BLaER1 (cell line): Measurements from ENCODE around the gene FAM161A.
"Not testable (repeated sequence)": the region's sequence is repeated elsewhere in the genome, so short reads cannot be mapped to it uniquely, and the experiment has no call there.

Experiments
- H3K27ac ChIP-seq: shearing (Covaris generic); formaldehyde crosslinking; 2 replicates; pipeline ENCODE4 v1.8.1; 2022
- H3K27me3 ChIP-seq: shearing (Covaris generic); formaldehyde crosslinking; 2 replicates; pipeline ENCODE4 v1.8.1; 2022
- H3K36me3 ChIP-seq: shearing (Covaris generic); formaldehyde crosslinking; 2 replicates; pipeline ENCODE4 v1.8.1; 2022
- H3K4me1 ChIP-seq: shearing (Covaris generic); formaldehyde crosslinking; 2 replicates; pipeline ENCODE4 v1.8.1; 2022
- H3K4me2 ChIP-seq: shearing (Covaris generic); formaldehyde crosslinking; 2 replicates; pipeline ENCODE4 v1.8.1; 2022
- H3K4me3 ChIP-seq: shearing (Covaris generic); formaldehyde crosslinking; 2 replicates; pipeline ENCODE4 v1.8.1; 2022
- H3K9ac ChIP-seq: shearing (Covaris generic); formaldehyde crosslinking; 2 replicates; pipeline ENCODE4 v1.8.1; 2022
- H3K9me3 ChIP-seq: shearing (Covaris generic); formaldehyde crosslinking; 2 replicates; pipeline ENCODE4 v1.8.1; 2022
- H4K20me1 ChIP-seq: shearing (Covaris generic); formaldehyde crosslinking; 2 replicates; pipeline ENCODE4 v1.8.1; 2022
- Cebpa-rat ChIP-seq: shearing (Covaris generic); IDR thresholded peaks from 2 replicates; pipeline ENCODE4 v1.8.1; 2022

The FAM161A gene

GRCh38 chr2:61841286-61841685, 12.6 kb downstream of the FAM161A start:
- Histone ChIP-seq H3K36me3 (peaks cover 11% of the 10 kb centered on the region; the same call in 1 of the 2 replicates), H3K4me2 (no peak overlapping the region), H3K27ac (no peak overlapping the region), H3K9ac (no peak overlapping the region), H3K4me3 (no peak overlapping the region), H3K9me3 (no peaks in the 10 kb centered on the region), H3K27me3 (no peaks in the 10 kb centered on the region), H3K4me1 (0 out of 2 replicates have a peak, but pooled peaks cover 5% of the 10 kb centered on the region), H4K20me1 (no peaks in the 10 kb centered on the region)
- TF ChIP-seq Cebpa-rat: no peak

GRCh38 chr2:61834893-61835292, 19.0 kb downstream of the FAM161A start:
- no peaks in the 10 kb centered on the region for H3K4me1 ChIP-seq
- no peaks in the 10 kb centered on the region for H3K27me3 ChIP-seq
- H3K9me3 ChIP-seq: no peaks in the 10 kb centered on the region
- no peaks in the 10 kb centered on the region for H4K20me1 ChIP-seq
- no peak overlapping the region for H3K27ac ChIP-seq
- no peak overlapping the region for H3K4me2 ChIP-seq
- no peak overlapping the region for H3K4me3 ChIP-seq
- TF ChIP-seq Cebpa-rat: no peak
- H3K36me3 ChIP-seq: peaks cover 14% of the 10 kb centered on the region; the same call in 1 of the 2 replicates
- no peak overlapping the region for H3K9ac ChIP-seq

DNA sequence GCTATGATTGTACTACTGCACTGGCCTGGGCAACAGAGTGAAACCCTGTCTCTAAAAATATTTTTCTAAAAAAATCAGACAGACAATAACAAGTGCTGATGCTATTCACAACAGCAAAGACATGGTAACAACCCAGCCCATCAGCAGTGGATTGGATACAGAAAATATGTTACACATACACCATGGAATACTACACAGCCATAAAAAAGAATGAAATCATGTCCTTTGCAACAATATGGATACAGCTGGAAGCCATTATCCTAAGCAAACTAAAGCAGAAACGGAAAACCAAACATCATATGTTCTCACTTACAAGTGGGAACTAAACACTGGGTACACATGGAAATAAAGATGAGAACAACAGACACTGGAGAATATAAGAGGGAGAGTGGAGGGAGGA, 19.9 kb downstream of the FAM161A start:
- no peak for TF ChIP-seq Cebpa-rat
- no peak overlapping the region for H3K27ac ChIP-seq
- H4K20me1 ChIP-seq: no peaks in the 10 kb centered on the region
- no peaks in the 10 kb centered on the region for H3K27me3 ChIP-seq
- H3K36me3 ChIP-seq: peaks cover 9% of the 10 kb centered on the region; the same call in 1 of the 2 replicates
- no peak overlapping the region for H3K4me2 ChIP-seq
- H3K4me1 ChIP-seq: no peaks in the 10 kb centered on the region
- H3K4me3 ChIP-seq: no peak overlapping the region
- no peak overlapping the region for H3K9ac ChIP-seq
- no peaks in the 10 kb centered on the region for H3K9me3 ChIP-seq

- H3K9me3 ChIP-seq: no peaks in the 10 kb centered on the region
- H3K36me3 ChIP-seq: peaks cover 9% of the 10 kb centered on the region; the same call in 1 of the 2 replicates
- TF ChIP-seq Cebpa-rat: no peak
- no peaks in the 10 kb centered on the region for H4K20me1 ChIP-seq
- no peaks in the 10 kb centered on the region for H3K27me3 ChIP-seq
- H3K27ac ChIP-seq: no peak overlapping the region
- H3K4me1 ChIP-seq: no peaks in the 10 kb centered on the region
- no peak overlapping the region for H3K9ac ChIP-seq
- no peak overlapping the region for H3K4me3 ChIP-seq
- H3K4me2 ChIP-seq: no peak overlapping the region
Observed at GRCh38 chr2:61832183-61832841, 21.5 kb downstream of the FAM161A start.

DNA sequence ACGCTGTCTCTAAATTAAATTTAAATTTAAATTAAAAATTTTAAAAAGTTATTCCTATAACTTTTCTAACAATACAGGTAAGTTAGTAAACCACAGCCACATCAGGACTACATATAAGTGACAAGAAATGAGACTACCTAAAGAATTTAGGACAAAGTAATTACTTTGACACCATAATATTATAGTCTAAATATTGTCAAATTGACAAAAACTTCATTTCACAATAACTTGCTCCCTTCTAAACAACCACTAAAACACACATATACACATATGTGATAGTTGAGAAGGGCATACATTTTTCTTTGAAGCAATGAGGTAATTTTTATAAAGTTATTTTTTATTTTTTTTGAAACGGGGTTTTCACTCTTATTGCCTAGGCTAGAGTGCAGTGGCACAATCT, 31.6 kb downstream of the FAM161A start:
- Histone ChIP-seq H4K20me1 (no peaks in the 10 kb centered on the region), H3K4me3 (no peak overlapping the region), H3K9ac (no peak overlapping the region), H3K27me3 (no peaks in the 10 kb centered on the region), H3K27ac (no peak overlapping the region), H3K9me3 (no peaks in the 10 kb centered on the region), H3K4me1 (no peaks in the 10 kb centered on the region), H3K4me2 (no peak overlapping the region), H3K36me3 (no peaks in the 10 kb centered on the region)
- TF ChIP-seq Cebpa-rat: no peak

- H3K36me3 ChIP-seq: no peaks in the 10 kb centered on the region
- H3K4me2 ChIP-seq: no peak overlapping the region
- H3K4me1 ChIP-seq: no peaks in the 10 kb centered on the region
- no peaks in the 10 kb centered on the region for H3K9me3 ChIP-seq
- H4K20me1 ChIP-seq: no peaks in the 10 kb centered on the region
- no peak overlapping the region for H3K27ac ChIP-seq
- TF ChIP-seq Cebpa-rat: no peak
- no peak overlapping the region for H3K9ac ChIP-seq
- H3K4me3 ChIP-seq: no peak overlapping the region
- H3K27me3 ChIP-seq: no peaks in the 10 kb centered on the region
Observed at GRCh38 chr2:61816480-61817355, 37.1 kb downstream of the FAM161A start.

GRCh38 chr2:61814539-61815160, 39.2 kb downstream of the FAM161A start:
- Histone ChIP-seq H3K4me3 (no peak overlapping the region), H3K27ac (no peak overlapping the region), H3K9ac (no peak overlapping the region), H3K4me2 (no peak overlapping the region), H3K4me1 (no peaks in the 10 kb centered on the region), H3K36me3 (no peaks in the 10 kb centered on the region), H4K20me1 (no peaks in the 10 kb centered on the region), H3K27me3 (no peaks in the 10 kb centered on the region), H3K9me3 (no peaks in the 10 kb centered on the region)
- TF ChIP-seq Cebpa-rat: no peak

DNA sequence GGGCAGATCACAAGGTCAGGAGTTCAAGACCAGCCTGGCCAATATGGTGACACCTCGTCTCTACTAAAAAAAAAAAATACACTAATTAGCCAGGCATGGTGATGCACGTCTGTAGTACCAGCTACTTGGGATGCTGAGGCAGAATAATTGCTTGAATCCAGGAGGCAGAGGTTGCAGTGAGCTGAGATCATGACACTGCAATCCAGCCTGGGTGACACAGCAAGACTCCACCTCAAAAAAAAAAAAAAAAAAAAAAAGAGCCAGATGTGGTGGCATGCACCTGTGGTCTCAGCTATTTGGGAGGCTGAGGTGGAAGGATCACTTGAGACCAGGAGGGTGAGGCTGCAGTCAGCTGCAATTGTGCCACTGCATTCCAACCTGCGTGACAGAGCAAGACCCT, 40.5 kb downstream of the FAM161A start:
- H3K4me2 ChIP-seq, H3K4me3 ChIP-seq, H3K4me1 ChIP-seq, H3K36me3 ChIP-seq, H3K27ac ChIP-seq, H3K9me3 ChIP-seq, H3K9ac ChIP-seq, H4K20me1 ChIP-seq, H3K27me3 ChIP-seq: not testable (repeated sequence)

GRCh38 chr2:61811821-61812220, 42.0 kb downstream of the FAM161A start:
- TF ChIP-seq Cebpa-rat: no peak
- no peak overlapping the region for H3K27ac ChIP-seq
- no peaks in the 10 kb centered on the region for H3K36me3 ChIP-seq
- no peak overlapping the region for H3K4me2 ChIP-seq
- H4K20me1 ChIP-seq: no peaks in the 10 kb centered on the region
- H3K9me3 ChIP-seq: no peaks in the 10 kb centered on the region
- H3K4me3 ChIP-seq: no peak overlapping the region
- no peak overlapping the region for H3K9ac ChIP-seq
- H3K4me1 ChIP-seq: no peaks in the 10 kb centered on the region; the same call in 1 of the 2 replicates
- no peaks in the 10 kb centered on the region for H3K27me3 ChIP-seq

GRCh38 chr2:61810203-61810602, 43.7 kb downstream of the FAM161A start:
- H3K9me3 ChIP-seq, H3K9ac ChIP-seq, H3K4me2 ChIP-seq, H4K20me1 ChIP-seq, H3K36me3 ChIP-seq, H3K27me3 ChIP-seq, H3K4me1 ChIP-seq, H3K27ac ChIP-seq, H3K4me3 ChIP-seq: not testable (repeated sequence)

DNA sequence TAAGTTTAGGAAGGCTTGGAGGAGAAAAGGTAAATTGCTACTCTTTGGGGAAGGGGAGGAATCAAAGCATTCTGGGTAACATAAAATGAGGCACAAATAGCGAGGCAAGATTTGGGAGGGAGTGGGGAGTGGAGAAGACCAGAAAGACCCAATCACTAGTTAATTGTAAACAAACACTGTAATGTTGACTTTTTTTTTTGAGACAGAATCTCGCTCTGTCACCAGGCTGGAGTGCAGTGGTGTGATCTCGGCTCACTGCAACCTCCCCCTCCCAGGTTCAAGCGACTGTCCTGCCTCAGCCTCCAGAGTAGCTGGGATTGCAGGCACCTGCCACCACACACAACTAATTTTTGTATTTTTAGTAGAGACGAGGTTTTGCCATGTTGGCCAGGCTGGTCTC, 45.2 kb downstream of the FAM161A start:
- H3K9ac ChIP-seq, H4K20me1 ChIP-seq, H3K36me3 ChIP-seq, H3K4me2 ChIP-seq, H3K27me3 ChIP-seq, H3K27ac ChIP-seq, H3K4me3 ChIP-seq, H3K9me3 ChIP-seq, H3K4me1 ChIP-seq: not testable (repeated sequence)
